HCT116 (cell line): Measurements from ENCODE around the gene BCO1.

ENCODE experiments used
- CBX3 ChIP-seq: IDR thresholded peaks from 2 replicates; pipeline ENCODE4 v1.6.1; 2012; ENCODE audit warnings: low read depth
- CEBPB ChIP-seq: IDR thresholded peaks from 2 replicates; pipeline ENCODE4 v1.6.1; 2012; ENCODE audit warnings: low read depth
- CTCF ChIP-seq, 3 experiments: fragments of 200-600 bp in 1 of 3; sonication (generic) in 1 of 3; IDR thresholded peaks in 2 of 3; conservative IDR thresholded peaks in 1 of 3; 2 replicates each; pipeline ENCODE4 v1.5.1; 2012 to 2017; ENCODE audit warnings: low read depth in 2 of 3, low read length in 2 of 3, antibody characterized with exemption in 1 of 3, borderline replicate concordance in 1 of 3, control low read depth in 1 of 3, mild to moderate bottlenecking in 1 of 3, mixed read lengths in 1 of 3, mixed run types in 1 of 3, moderate library complexity in 1 of 3; ENCODE audit not compliant: insufficient read depth in 1 of 3
- EZH2 ChIP-seq: fragments of 200-600 bp; sonication (generic); IDR thresholded peaks from 2 replicates; pipeline ENCODE4 v1.6.1; 2017; ENCODE audit warnings: antibody characterized with exemption, mixed run types
- JUND ChIP-seq: IDR thresholded peaks from 2 replicates; pipeline ENCODE4 v1.6.1; 2012
- MAX ChIP-seq: IDR thresholded peaks from 2 replicates; pipeline ENCODE4 v1.6.1; 2012
- POLR2A ChIP-seq: IDR thresholded peaks from 2 replicates; pipeline ENCODE4 v1.7.0; 2011; ENCODE audit warnings: borderline replicate concordance; ENCODE audit not compliant: insufficient read depth, insufficient read length; ENCODE audit errors: extremely low read depth
- POLR2AphosphoS5 ChIP-seq: IDR thresholded peaks from 2 replicates; pipeline ENCODE4 v1.6.1; 2011; ENCODE audit warnings: mild to moderate bottlenecking, low read depth, low read length, moderate library complexity
- RAD21 ChIP-seq: IDR thresholded peaks from 2 replicates; pipeline ENCODE4 v1.6.1; 2012; ENCODE audit warnings: low read depth, mild to moderate bottlenecking
- REST ChIP-seq: IDR thresholded peaks from 2 replicates; pipeline ENCODE4 v1.6.1; 2012; ENCODE audit warnings: low read depth
- SIN3A ChIP-seq: IDR thresholded peaks from 2 replicates; pipeline ENCODE4 v1.6.1; 2012; ENCODE audit warnings: low read depth
- SP1 ChIP-seq: IDR thresholded peaks from 2 replicates; pipeline ENCODE4 v1.6.1; 2012; ENCODE audit warnings: low read depth
- YY1 ChIP-seq: IDR thresholded peaks from 2 replicates; pipeline ENCODE4 v1.6.1; 2011; ENCODE audit warnings: low read length, low read depth, moderate library complexity, mild to moderate bottlenecking; ENCODE audit not compliant: insufficient replicate concordance; ENCODE audit errors: extremely low read depth

- TF ChIP-seq CTCF (IDR thresholded peaks at IDR 0.05 in 2 of 3, conservative IDR thresholded peaks at IDR 0.05 in 1 of 3; ENCODE audit: borderline replicate concordance in 1 of 3, insufficient read depth in 1 of 3, low read depth in 2 of 3, low read length in 2 of 3) (peak in 2 of 3 experiments; percentile 13 to 34; a peak in 1 of 6 replicates), POLR2AphosphoS5 (no peak), EZH2 (no peak), SIN3A (no peak), YY1 (no peak), SP1 (no peak), RAD21 (no peak), POLR2A (no peak), CEBPB (no peak), REST (no peak), JUND (no peak), CBX3 (no peak), MAX (no peak)
Measured at GRCh38 chr16:81318711-81319110, 80.2 kb downstream of the BCO1 start.
